Dermis blood vessel endothelial cell (primary cell): ENCODE measurements around the gene TUBAL3. TPM values are rescaled to one million over a fixed set of nuclear protein-coding genes. Genes with fewer than 3 reads are reported as not detected.

Experiments
- DNase-seq: peaks from one replicate; pipeline ENCODE4 v3.0.0; 2010
- total RNA-seq: library from RNA; depleted of rRNA; stranded (reverse); fragments of >200 nt; gene quantifications from 2 replicates; pipeline ENCODE4 v1.2.3, GENCODE V29; 2014

Gene TUBAL3
- 0.28 and 0.34 TPM in 2 replicates for total RNA-seq

DNA sequence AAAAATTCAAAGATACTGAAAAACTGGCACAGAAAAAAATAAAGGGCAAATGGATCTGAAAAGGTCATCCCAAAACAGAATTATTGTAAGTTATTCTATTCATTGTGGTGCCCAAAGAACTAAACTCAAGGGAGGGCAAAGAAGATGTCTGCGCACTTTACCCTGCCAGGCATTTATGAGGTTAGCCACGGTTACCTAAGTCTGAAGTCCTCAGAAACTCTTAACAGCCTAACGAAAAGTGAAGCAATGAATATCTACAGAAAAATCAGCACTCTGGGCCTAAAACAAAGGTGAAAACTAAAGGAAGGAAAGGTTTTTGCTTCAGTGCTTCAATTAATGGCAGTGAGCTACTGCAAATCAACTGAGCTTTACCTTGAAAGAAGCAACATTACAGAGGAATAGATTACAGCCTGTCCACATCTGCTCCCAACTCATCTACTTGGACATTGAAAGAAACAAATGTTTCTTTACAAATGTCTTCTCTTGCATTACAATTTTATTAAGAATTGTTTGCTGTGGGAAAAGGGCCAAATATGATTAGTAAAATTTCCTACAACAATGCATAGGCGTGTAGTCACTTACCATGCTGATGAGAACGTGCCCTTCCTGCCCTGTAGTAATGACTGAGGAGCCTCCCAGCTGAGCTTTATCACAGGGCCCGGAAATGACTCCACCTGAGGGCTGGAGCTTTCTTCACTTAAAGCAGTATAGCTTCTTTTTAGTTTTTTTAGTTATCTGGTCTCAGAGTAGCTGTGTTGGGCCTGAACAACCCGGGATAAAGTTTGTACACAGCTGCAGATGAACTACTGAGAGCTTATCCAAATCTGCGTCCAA lies at the start of gene TUBAL3:
TSS of gene TUBAL3 (minus strand) at position 621 of the 834 bp plus-strand sequence. CDS start at position 585, 36 bp downstream.
- DNase-seq = peak; percentile 77

DNA sequence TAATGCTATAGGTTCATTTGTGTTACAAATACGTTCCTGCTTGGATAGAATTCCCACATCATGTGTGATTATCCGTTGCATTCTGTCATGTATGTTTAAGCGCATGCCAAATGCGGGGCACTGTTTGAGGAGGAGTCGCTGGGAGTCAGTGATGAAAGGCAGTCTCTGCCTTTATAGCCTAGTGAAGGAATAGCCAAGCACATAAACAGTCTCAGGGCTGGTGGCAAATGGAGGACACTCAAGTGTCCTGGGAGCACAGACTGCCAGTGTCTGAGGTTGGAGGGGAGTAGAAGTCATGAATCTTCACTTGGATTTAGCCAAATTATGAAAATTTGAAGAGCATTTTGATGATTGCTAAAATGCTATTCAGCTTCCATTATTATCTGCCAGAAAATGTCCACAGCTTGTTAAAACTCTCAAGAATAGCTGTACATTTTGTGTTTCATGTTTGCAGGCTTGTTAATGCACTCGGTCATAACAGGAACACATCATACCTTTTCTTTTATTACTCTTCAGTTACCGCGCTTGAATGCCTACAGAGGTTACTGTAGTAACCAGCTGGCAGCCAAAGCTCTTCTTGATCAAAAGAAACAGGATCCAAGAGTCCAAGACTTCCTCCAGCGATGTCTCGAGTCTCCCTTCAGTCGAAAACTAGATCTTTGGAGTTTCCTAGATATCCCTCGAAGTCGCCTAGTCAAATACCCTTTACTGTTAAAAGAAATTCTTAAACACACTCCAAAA lies 49.3 kb upstream of the TUBAL3 start:
- DNase-seq = no peak

DNA sequence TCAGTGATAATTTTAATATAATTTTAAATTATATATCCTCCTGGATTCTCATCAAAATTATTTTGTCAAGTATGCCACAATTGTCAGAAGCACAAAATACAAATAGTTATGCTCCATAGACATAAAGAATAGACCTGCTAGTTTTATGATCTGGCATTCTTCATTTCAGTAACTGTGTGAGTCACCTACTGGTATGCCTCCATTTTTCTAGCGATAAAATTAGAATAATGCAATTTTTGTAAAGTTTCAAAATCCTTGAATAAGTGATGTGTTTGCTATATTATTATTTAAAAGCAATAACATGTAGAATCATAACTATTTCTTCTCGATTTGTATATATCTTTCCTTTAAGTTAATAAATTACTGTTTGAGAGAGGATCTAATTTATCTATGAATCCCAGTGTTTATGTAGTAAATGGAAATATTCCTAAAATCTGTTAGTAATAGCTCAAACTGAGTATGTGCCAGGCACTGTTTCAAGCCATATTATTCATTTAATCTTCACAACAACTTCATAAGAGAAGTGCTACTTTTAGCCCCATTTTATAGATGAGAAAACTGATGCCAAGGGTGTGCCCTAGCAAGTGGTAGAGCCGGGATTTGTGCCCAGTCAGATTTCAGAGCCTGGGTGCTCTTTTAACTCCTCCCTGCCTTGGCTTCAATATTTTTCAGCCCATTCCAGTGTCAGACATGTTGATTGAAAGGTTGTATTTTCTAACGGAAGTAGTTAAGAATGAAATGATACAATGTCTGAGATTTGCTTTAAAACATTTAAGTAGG lies 46.2 kb upstream of the TUBAL3 start:
- no peak for DNase-seq

DNA sequence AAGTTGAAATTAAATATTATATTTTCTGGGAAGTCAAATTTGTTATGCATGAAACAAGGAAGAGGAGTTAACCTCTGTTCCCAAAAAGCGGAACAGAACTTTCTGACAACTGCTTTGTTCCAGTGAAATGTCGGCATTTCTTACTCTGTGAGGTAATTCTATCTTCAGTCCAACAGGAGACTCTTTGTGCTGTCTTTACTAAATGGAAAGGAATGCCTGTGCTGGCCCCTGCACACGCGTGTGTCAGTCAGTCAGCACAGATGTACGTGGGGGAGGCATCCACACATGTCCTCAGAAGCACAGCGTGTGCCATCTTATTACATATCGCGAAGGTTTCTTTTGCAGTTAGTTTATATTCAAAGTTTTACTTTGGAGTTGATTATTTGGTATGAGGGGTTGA lies 45.2 kb upstream of the TUBAL3 start:
- peak; percentile 77 for DNase-seq

DNA sequence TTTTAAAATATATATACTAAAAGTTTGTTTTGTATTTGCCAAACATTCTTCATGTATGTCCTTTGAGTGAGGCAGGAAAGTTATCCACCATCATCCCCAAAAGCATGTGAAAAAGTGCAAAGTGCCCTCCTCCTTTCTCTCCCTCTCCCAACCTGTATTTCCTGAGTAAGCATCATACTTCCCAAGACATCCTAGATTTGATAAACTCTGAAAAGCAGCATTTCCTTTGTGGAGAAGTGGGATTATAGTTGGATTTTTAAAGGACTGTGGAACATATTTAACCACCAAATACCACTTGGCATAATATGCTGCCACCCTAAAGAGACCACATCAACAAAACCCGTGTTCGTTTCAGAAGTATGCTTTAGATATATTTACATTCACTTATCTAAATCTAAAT lies 44.6 kb upstream of the TUBAL3 start:
- DNase-seq = peak; percentile 34

- DNase-seq = peak; percentile 35
Observed at GRCh38 chr10:5448333-5449001, 43.8 kb upstream of the TUBAL3 start.

DNA sequence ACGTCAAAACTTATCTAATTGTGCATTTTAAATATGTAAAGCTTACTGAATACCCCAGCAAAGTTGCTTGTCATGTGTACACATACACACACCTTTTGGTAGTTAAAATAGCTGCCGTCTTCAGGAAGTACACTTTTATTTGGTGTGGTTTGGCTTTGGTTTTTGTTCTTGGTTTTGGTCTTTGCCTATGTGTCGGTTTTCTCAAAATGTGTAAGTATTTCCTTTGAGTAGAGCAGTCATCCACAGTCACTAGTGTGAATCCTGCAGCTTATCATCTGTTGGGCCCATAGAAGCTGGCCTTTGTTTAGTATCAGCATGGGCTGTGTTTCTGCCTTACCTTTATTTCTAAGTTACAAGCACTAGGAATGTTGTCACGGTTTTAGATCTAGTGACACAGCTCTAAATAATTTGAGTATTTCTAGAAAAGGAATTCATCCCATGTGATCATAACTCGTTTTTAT lies 43.0 kb upstream of the TUBAL3 start:
- peak; percentile 46 for DNase-seq

GRCh38 chr10:5447056-5447455 lies 42.4 kb upstream of the TUBAL3 start:
- peak; percentile 46 for DNase-seq

DNA sequence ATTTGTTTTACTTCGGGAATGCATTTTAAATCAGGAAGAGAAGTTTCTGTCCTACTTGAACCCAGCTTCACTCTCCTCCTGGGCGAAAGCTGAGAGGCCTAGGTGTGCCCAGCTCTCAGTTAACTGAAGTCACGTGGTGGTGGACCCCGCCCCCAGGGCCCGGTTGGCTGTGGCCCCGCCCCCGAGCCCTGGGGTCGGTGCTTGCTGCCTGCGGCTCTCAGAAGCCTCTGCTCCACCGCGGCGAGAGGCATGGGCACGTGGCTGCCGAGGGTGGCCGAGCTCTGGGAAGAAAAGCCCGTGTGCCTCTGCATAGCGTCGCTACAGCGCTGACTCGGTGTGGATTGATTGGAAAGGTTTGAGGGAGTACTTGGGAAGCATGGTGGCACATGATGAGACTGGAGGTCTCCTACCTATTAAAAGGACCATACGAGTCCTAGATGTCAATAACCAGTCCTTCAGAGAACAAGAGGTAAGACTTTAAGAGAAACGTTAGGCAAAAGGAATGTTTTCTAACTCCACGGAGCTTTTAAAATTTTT lies 41.8 kb upstream of the TUBAL3 start:
- peak; percentile 94 for DNase-seq

DNA sequence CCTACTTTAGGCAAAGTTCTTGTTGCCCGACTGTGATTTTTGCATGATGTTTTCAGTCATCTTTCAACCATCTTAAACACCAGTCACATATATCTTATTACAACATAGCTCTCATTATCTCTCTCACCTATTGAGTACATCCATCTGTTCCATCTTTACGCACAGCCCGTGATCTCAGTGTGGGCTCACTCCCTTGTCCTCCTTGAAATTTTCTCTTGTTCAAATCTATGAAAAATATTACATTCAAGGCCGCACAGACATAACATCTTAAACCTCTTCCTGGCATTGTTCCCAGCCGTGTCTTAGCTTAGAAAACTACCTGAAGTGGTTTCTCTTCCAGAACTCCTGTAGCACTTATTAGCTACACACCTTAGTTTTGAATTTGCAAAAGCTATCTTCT lies 40.4 kb upstream of the TUBAL3 start:
- DNase-seq = no peak

DNA sequence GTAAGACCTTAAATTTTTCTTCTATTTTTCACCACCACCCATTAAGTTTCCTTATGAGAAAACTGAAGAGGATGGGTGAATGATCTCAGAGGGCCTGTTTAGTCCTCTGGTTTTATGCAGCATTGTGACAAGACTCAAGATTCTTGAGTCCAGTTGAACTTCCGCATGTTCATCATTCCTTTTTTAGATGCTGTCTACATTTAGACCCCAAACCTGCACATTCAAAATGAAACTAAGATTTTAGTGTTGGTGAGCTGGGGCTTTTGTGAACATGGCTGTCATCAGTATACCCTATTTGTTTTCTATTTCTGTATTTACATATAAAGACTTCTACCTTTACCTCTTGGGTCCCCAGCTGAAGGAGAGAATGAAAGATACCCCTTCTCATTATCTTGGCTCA lies 38.8 kb upstream of the TUBAL3 start:
- no peak for DNase-seq

DNA sequence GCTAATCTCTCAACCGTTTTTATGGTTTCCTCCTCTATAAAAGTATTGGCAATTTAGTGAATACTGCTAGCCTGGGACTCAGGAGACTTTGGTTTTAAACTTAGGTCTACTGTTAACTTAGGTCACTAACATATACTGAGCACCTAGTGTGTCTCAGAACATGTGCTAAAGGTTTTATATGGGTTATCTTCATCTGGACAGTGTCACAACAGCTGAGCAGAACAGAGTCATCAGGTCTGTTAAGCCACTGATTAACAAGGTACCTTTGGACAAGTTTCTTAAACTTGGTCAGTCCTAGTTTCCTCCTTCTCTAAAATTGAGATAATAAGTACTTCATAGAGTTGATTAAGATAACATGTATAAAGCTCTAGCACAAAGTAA lies 38.4 kb upstream of the TUBAL3 start:
- DNase-seq = no peak

GRCh38 chr10:5442065-5442989 lies 37.7 kb upstream of the TUBAL3 start:
- DNase-seq = peak; percentile 77

DNA sequence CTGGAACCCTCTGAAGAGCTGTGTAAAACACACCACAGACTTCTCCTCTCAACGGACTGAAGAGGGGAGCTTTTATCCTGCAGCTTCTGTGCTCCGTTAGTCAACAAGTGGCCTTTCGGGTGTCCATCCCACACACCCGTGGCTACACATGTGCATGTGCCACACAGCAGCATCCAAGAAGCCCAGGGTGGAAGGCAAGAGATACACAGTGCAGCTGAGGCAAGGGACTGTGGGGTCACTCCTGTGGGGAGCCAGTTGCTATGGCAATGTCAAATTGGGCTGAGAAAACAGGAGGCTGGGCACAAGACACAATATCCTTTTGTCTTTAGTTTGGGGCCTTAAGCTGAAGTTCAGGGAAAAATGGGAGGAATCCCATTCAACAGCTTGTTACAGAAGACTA lies 36.5 kb upstream of the TUBAL3 start:
- DNase-seq = no peak

- no peak for DNase-seq
Observed at GRCh38 chr10:5440206-5440605, 35.6 kb upstream of the TUBAL3 start.

DNA sequence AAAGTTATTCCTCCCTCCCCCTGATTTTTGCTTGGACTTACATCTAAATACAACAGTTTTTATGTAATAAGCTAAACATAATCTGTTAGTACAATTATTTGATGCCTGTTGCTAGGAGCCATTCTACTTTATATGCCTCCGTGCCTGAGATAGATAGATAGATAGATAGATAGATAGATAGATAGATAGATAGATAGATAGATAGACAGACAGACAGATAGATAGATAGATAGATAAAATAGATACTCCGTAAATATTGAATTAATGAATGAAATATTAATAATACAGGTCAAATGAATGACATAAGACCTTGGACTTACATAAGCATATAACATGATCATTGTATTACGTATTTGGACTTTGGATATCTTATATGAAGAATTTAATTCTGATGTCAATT lies 30.7 kb upstream of the TUBAL3 start:
- no peak for DNase-seq

GRCh38 chr10:5434017-5434753 lies 29.6 kb upstream of the TUBAL3 start:
- peak; percentile 82 for DNase-seq

DNA sequence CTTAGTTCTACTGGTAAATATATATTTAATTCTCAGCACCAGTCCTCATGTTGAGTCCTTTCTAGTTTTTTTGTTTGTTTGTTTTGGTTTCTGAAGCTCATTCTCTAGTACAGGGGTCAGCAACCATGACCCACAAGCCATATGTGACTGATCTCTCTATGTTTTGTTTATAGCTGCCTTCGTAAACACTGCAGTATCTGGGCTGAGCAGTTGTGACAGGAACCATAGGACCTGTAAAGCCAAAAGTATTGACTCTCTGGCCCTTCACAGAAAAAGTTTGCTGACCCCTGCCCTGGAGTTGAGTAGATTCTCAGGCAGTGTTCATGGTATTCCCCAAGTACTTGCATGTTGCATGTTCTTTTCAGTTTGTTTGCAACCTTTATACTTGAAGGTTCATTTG lies 28.6 kb upstream of the TUBAL3 start:
- no peak for DNase-seq

DNA sequence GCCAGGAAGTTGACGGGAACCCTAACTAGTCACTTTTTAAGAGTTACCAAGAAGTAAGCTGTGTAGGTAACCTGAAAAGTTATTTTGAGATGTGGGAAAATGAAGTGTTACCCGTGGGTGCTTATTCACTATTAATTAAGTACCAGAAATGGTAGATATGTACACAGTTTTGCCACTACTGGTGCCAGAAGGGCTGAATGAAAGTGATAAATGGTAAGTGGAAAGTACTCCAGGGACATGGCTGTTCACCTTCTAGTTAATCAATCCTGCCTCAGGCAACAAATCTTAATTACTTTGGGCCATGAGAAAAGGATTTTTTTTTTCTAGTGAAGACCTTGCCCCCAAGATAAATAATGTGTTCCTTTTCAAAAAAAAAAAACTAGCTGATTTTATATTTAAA lies 23.5 kb upstream of the TUBAL3 start:
- no peak for DNase-seq

DNA sequence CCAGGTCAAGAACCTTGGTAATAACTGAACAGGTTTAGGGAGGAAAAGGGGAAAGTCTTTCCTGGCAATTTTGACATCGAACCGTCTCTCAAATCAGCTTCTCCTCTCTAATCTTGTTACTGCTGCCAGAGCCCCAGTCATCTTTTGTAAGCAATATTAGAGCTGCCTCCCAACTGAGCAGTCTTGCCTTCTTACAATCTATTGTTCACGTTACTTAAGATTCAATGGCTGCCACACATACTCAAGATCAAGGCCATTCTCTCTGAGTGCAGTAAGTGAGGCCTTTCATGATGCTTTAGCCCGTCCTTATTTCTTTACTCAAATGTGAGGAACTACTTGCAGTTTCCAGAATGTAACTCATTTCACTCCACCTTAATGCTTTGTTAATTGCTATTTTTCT lies 20.1 kb upstream of the TUBAL3 start:
- DNase-seq = no peak
